GM19468 (cell line): ENCODE results near the gene PTGES.
"Not testable (repeated sequence)": the region's sequence is repeated elsewhere in the genome, so short reads cannot be mapped to it uniquely, and the experiment has no call there.

Experiments
- ATAC-seq: cut with Tn5 transposase; IDR thresholded peaks from one replicate; pipeline ENCODE4 v1.9.1; 2021; ENCODE audit warnings: mild to moderate bottlenecking, moderate library complexity, moderate number of reproducible peaks; ENCODE audit not compliant: unreplicated experiment; ENCODE audit errors: extremely low read depth

Gene PTGES

DNA sequence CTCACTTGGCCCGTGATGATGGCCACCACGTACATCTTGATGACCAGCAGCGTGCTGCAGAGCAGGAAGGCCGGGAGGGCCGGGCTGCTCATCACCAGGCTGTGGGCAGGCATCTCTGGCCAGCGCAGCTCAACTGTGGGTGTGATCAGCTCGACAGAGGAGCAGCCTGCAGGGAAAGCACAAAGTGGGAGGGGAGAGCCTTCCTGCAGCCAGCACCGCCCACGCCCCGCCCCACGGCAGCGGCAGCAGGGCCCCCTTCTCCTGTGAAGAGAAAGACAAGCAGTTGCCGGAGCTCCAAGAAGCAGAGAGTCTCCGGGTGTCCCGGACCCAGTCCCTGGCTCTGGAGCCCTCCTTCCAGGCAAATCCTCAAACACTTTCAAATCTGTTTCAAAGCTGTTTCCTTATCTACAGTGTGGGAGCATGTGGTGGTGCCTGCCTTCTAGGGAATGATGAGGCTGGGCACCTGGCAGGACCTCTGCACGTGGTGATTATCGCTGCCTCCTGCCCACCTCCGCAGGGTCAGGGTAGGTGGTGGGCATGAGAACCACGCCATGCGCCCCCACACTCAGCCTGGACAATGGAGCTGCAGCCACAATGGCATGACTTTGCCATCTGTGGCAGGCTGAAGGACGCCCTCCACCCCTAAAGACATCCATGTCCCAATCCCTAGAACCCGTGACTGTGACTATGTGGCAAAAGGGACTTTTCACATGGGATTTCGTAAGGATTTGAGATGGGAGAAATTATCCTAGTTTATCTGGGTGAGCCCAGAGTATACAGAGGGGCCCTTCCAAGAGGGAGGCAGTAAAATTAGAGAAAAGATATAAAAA, at the start of gene PTGES:
Gene PTGES, minus strand, starts transcription at position 143 of the 830 bp plus-strand sequence. Its CDS starts 30 bp downstream, at position 113.
- ATAC-seq = no peak

DNA sequence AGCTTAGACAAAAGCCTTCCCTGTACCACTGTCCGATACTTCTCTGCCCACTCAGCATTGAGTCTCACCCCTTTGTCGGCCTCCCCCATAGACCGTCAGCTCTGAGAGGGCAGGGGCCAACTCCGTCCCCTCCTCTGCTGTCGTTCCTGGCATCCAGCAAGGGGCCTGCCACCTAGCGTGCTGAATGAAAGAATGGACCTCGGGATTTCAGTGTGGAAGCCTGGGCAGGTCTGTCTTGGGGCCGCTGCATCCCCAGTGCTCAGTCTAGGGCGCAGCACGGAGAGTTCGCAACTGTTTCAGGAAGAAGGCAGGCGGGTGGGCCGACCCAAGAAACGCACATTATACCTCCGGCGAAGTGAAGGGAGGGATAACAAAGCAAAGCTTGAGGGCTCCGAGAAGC, 48.7 kb upstream of the PTGES start:
- no peak for ATAC-seq

GRCh38 chr9:129798973-129799372, 46.1 kb upstream of the PTGES start:
- ATAC-seq = no peak

GRCh38 chr9:129796029-129796428, 43.2 kb upstream of the PTGES start:
- ATAC-seq = not testable (repeated sequence)

DNA sequence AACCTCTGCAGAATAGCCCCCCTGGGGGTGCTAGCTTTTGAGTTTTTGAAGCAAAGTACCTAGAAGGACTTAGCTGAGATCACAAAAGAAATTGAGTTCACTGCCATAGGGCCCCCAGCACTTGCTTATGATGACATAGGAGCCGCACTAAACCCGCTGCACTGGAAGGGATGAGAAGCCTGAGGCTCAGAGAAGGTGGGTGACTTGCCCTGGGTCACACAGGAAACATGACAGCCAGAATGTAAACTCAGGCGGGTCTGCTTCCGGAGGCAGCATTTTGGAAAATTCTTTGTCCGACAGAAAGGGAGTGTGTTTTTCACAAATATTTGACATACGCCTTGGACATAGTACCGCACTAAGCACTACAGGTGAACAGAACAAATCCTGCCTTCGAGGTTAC, 41.7 kb upstream of the PTGES start:
- ATAC-seq = no peak

DNA sequence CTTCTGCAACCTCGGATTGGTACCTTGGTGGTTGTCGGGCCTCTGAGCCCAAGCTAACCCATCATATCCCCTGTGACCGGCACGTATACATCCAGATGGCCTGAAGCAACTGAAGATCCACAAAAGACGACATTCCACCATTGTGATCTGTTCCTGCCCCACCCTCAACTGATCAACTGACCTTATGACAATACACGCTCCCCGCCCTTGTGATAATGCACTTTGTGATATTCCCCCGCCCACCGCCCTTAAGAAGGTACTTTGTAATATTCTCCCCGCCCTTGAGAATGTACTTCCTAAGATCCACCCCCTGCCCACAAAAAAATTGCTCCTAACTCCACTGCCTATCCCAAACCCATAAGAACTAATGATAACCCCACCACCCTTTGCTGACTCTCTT, 33.6 kb upstream of the PTGES start:
- no peak for ATAC-seq

DNA sequence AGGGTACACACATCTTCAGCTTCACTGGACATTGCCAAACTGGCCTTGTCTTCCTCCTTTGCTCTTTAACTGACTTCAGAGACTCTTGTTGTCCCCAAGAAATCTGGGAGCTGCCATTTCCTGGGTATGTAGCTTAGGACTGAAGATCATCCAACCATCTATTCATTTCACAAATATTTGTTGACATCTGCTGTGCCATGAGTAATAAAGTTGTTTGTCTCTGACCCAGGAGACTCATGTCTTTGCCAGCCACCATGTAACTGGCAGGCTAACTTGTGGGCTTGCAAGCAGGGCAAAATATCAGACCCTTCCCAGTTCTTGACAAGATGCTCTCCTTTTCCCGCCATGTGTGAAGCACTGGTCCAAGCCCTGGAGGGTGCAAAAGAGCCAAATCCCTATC, 33.0 kb upstream of the PTGES start:
- ATAC-seq = no peak

DNA sequence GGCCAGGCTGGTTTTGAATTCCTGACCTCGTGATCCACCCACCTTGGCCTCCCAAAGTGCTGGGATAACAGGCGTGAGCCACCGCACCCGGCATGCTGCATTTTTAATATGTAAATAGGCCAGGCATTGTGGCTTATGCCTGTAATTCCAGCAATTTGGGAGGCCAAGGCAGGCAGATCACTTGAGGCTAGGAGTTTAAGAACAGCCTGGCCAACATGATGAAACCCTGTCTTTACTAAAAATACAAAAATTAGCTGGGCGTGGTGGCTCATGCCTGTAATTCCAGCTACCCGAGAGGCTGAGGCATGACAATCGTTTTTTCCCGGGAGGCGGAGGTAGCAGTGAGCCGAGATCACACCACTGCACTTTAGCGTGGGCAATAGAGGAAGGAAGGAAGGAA, 32.1 kb upstream of the PTGES start:
- ATAC-seq = not testable (repeated sequence)

DNA sequence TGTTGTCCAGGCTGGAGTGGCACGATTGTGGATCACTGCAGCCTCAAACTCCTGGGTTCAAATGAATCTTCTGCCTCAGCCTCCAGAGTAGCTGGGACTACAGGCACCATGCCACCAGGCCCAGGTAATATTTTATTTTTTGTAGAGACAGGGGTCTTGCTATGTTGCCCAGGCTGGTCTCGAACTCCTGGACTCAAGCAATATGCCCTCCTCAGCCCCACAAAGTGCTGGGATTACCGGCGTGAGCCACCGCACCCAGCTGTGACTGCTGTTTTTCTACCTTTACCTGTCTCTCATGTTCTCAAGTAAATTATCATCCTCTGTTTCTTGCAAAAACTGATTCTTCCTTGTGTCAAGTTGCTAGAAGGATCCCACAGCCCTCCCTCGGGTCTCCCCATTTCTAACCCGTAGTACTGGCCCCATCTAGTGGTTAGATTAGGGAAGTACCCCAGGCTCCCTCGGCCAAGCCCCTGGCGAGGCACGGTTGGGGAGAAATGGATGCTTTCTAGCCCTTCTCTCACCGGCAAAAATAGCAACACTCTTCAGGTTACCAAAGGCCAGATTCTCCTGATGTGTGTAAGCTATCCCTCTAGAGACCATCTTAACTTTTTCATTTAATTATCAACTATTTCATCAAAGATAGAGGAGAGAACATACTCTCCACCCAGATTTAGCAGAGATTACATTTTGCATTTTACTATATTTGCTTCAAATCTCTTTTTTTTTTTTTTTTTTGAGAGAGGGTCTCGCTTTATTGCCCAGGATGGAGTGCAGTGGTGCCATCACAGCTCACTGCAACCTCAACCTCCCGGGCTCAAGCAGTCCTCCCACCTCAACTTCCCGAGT, 30.9 kb upstream of the PTGES start:
- no peak for ATAC-seq

GRCh38 chr9:129781981-129782380, 29.1 kb upstream of the PTGES start:
- ATAC-seq = no peak

DNA sequence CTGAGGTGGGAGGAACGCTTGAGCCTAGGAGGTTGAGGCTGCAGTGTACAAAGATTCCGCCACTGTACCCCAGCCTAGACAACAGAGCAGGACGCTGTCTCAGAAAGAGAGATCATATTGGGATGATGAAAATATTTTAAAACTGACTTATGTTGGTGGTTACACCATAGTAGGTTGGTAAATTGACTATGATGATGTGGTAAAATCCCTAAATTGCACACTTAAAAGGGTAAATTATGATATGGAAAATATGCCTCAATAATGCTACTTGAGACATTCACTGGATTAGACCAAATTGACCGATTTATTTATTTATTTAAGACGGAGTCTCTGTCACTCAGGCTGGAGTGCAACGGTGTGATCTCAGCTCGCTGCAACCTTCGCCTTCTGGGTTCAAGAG, 28.3 kb upstream of the PTGES start:
- ATAC-seq = no peak

DNA sequence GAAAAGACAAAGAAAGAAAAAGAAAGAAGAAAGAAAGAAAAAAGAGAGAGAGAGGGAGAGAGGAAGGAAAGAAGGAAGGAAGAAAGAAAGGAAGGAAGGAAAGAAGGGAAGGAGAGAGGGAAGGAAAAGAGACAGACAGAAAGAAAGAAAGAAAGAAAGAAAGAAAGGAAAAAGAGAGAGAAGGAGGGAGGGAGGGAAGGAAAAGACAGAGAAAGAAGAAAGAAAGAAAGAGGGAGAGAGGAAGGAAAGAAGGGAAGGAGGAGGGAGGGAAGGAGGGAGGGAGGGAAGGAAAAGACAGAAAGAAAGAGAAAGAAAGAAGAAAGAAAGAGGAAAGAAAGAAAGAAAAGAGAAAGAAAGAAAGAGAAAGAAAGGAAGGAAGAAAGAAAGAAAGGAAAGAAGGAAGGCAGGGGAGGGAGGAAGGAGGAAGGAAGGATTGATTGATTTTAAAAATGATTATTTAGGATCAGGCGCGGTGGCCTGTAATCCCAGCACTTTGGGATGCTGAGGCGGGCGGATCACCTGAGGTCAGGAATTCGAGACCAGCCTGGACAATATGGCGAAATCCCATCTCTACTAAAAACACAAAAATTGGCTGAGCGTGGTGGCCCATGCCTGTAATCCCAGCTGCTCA, 26.8 kb upstream of the PTGES start:
- ATAC-seq = no peak

- ATAC-seq = no peak
These were observed 25.6 kb upstream of the PTGES start for GRCh38 chr9:129778469-129778868.

DNA sequence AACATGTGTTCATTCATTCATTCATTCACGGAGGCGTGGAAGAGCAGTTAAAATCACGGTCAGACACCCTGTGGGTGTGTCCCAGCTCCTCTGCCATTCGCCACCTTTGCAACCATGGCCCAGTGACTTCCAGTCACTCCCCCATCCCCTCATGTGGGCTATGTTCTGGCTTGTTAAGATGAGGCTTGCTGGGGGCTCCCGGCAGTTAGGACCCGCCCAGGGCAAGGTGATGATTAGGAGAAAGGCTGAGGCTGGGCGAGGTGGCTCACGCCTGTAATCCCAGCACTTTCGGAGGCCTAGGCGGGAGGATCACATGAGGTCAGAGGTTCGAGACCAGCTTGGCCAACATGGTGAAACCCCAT, 24.9 kb upstream of the PTGES start:
- no peak for ATAC-seq

- no peak for ATAC-seq
These were observed 24.3 kb upstream of the PTGES start for GRCh38 chr9:129776938-129777768.

GRCh38 chr9:129776566-129776937, 23.7 kb upstream of the PTGES start:
- no peak for ATAC-seq

DNA sequence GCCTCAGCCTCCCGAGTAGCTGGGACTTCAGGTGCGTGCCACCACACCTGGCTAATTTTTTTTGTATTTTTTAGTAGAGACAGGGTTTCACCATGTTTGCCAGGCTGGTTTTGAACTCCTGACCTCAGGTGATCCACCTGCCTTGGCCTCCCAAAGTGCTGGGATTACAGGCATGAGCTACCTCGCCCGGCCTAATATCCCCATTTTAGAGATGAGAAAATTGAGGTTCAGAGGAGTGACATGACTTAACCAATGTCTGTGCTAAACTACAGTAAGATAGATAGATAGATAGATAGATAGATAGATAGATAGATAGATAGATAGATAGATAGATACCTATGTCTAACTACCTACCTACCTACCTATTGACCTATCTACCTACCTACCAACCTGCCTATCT, 23.3 kb upstream of the PTGES start:
- not testable (repeated sequence) for ATAC-seq

DNA sequence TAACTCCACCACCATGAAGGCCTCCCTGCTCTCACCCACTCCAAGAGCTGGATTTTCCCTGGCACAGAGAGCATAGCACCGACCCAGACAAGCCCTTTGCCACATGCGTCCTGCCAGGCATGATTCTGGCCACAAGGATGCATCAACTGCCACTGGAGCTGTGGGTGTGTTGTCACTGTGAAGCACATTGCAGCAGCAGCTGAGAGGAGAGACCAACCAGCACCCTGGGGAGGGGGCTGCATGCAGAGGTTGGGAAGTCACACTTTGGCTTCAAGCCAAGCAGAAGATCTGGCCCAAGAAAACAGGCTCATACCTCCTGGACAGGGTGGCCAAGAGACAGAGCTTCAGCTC, 22.6 kb upstream of the PTGES start:
- no peak for ATAC-seq

GRCh38 chr9:129774791-129775447, 22.1 kb upstream of the PTGES start:
- no peak for ATAC-seq
